ENCODE data around the gene DEPDC5. TPM values are rescaled to one million over a fixed set of nuclear protein-coding genes. Genes with fewer than 3 reads are reported as not detected.

Gene DEPDC5
- total RNA-seq, 2 donors from 2014 or later, result 10.9 to 37.5 TPM

DNA sequence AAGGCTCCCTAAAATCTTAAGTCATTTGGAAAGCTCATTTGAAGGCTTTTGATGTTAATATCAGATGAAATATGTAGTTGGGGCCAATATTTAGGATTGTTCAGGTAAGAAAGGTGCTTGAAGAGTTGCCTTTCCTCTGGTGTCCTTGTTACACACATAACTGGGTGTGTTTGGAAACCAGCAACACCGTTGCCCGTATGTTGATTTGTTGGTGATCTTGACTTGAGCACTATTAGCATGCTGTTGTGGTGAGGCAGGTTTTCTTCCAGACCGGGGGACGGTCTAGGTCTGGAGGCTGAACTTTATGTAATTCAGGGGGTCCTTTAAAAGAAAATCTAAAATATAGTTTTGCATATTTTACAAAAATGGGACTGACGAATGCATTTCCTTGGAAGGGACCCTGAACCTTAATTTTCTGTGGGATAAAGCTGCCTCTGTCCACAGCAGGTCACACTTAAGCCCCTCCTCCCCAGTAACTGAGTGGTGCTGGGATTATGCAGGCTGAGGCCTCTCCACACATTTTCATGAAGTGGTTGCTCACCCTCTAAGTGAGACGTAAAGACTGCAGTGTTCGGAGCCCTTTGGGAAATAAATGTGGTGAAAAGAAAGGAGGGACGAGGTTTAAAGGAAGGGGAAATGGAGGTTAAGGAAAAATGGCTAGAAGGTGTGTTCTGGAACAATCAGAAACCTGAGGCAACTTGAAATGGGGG is 192.3 kb downstream of the DEPDC5 start:
- H3K4me1 ChIP-seq (replicated peaks), result no peaks in the 10 kb centered on the region

DNA sequence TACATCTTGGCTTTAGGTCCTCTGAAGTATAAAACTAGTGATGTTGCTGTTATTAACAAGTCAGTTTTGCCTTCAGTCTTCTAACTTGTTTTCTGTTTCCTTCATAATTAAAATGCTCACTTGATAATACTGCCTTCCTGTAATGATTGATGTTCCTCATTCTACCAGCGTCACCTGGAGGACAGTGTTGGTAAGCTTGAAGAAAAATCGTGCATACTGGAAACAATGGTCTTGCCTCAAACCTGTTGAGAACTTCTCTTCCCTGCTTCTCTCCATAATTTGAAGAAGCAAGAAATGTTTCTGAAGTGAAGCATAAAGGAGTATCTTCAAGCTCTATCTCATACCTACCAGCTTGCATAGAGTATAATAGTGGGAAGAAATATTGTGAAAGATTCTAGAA is 193.5 kb downstream of the DEPDC5 start:
- intact Hi-C loops (cut with DNase I), result loop anchor here (10.0 kb wide), 1 partner anchor 282 kb away; the partner anchor contains the start of gene PISD
- TF ChIP-seq POLR2A (IDR thresholded peaks at IDR 0.05) (no peak), POLR2AphosphoS5 (IDR thresholded peaks at IDR 0.05) (no peak)
- TF ChIP-seq, protein P1, sequence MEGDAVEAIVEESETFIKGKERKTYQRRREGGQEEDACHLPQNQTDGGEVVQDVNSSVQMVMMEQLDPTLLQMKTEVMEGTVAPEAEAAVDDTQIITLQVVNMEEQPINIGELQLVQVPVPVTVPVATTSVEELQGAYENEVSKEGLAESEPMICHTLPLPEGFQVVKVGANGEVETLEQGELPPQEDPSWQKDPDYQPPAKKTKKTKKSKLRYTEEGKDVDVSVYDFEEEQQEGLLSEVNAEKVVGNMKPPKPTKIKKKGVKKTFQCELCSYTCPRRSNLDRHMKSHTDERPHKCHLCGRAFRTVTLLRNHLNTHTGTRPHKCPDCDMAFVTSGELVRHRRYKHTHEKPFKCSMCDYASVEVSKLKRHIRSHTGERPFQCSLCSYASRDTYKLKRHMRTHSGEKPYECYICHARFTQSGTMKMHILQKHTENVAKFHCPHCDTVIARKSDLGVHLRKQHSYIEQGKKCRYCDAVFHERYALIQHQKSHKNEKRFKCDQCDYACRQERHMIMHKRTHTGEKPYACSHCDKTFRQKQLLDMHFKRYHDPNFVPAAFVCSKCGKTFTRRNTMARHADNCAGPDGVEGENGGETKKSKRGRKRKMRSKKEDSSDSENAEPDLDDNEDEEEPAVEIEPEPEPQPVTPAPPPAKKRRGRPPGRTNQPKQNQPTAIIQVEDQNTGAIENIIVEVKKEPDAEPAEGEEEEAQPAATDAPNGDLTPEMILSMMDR (IDR thresholded peaks at IDR 0.05), result peak in 3 of 4 experiments; percentile 38 to 64 (median 61)

More for the DNA sequence above, 192.3 kb downstream of the DEPDC5 start:
- WGBS, result 45% methylated on average over 8 of the region's 8 CpGs
- H3K27me3 ChIP-seq (replicated peaks; ENCODE audit: insufficient read depth), result no peaks in the 10 kb centered on the region
- intact Hi-C loops (cut with DNase I), result loop anchor here (2.0 to 10.0 kb wide), 2 partner anchors 197 to 281 kb away; partner anchors contain the start of gene PISD
- H3K9me3 ChIP-seq, result no peaks in the 10 kb centered on the region
- no peaks in the 10 kb centered on the region for H3K36me3 ChIP-seq
- DNase-seq (ENCODE audit: low spot score), result no peak
- TF ChIP-seq POLR2AphosphoS5 (IDR thresholded peaks at IDR 0.05), result no peak
- H3K27ac ChIP-seq, result peak overlapping the region; percentile 94 to 96
- peak overlapping the region; percentile 92 to 95 for H3K4me3 ChIP-seq

DNA sequence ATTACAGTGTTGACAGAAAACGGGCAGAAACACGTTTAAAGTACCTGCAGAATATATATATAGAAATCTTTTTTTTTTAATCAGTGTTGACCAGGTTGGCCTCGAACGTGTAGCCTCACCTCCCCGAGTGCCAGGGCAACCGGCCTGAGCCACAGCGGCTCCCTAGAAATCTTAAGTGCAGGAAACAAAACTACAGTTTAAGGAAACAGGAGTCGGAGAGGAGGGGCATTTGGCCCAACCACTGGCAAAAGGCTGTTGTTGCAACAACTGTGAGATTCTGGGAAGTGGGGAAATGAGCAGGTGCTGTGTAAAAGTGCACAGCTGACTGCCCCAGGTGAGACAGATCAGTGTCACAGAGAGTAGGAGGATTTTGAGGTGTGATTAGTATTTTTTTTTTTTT is 194.2 kb downstream of the DEPDC5 start:
- TF ChIP-seq, protein P1 (IDR thresholded peaks at IDR 0.05), result no peak
- no peak for TF ChIP-seq POLR2A (IDR thresholded peaks at IDR 0.05)
- TF ChIP-seq POLR2AphosphoS5 (IDR thresholded peaks at IDR 0.05), result no peak
- intact Hi-C loops (cut with DNase I), result loop anchor here (10.0 kb wide), 1 partner anchor 283 kb away; the partner anchor contains the start of gene PISD
- Histone ChIP-seq H3K4me1 (replicated peaks) (no peaks in the 10 kb centered on the region), H3K27me3 (replicated peaks; ENCODE audit: insufficient read depth) (no peaks in the 10 kb centered on the region), H3K9me3 (no peaks in the 10 kb centered on the region), H3K4me3 (no peak overlapping the region), H3K36me3 (no peaks in the 10 kb centered on the region), H3K27ac (no peak overlapping the region)
- WGBS, result 49% methylated on average over 8 of the region's 8 CpGs
- no peak for DNase-seq (ENCODE audit: low spot score)

More for the DNA sequence above, 193.5 kb downstream of the DEPDC5 start:
- WGBS, result 20% methylated on average over 2 of the region's 2 CpGs
- H3K36me3 ChIP-seq, result no peaks in the 10 kb centered on the region
- H3K4me3 ChIP-seq, result no peak overlapping the region
- DNase-seq (ENCODE audit: low spot score), result no peak
- no peak overlapping the region for H3K27ac ChIP-seq
- H3K4me1 ChIP-seq (replicated peaks), result no peaks in the 10 kb centered on the region
- H3K27me3 ChIP-seq (replicated peaks; ENCODE audit: insufficient read depth), result no peaks in the 10 kb centered on the region
- no peaks in the 10 kb centered on the region for H3K9me3 ChIP-seq

DNA sequence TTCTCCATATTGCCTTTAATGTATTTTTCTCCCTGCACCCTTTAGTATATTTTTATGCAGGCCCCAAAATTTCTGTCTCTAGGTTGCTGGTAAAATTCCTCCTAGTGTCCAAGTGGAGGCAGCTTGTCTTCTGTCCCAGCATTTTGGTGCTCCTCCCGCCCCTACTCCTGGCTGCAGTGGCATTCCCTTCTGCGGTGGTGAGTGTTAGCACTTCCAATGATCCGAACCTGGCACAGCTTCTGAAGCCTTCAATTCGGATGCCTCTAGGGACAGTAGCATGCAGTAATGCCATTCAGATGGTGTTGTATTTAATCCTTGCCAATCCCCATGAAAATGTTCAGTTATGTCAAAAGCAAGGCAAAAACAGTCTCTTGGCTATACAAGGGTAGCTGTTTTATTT is 196.4 kb downstream of the DEPDC5 start:
- TF ChIP-seq POLR2AphosphoS5 (IDR thresholded peaks at IDR 0.05), result no peak
- TF ChIP-seq, protein P1 (IDR thresholded peaks at IDR 0.05), result no peak
- no peak for TF ChIP-seq POLR2A (IDR thresholded peaks at IDR 0.05)
- H3K27me3 ChIP-seq (replicated peaks; ENCODE audit: insufficient read depth), result no peaks in the 10 kb centered on the region
- WGBS, result 38% methylated on average over 4 of the region's 4 CpGs
- no peak overlapping the region for H3K27ac ChIP-seq
- no peaks in the 10 kb centered on the region for H3K9me3 ChIP-seq
- H3K4me1 ChIP-seq (replicated peaks), result no peaks in the 10 kb centered on the region
- DNase-seq (ENCODE audit: low spot score), result no peak
- no peaks in the 10 kb centered on the region for H3K36me3 ChIP-seq
- intact Hi-C loops (cut with DNase I), result no loop called here
- no peak overlapping the region for H3K4me3 ChIP-seq

DNA sequence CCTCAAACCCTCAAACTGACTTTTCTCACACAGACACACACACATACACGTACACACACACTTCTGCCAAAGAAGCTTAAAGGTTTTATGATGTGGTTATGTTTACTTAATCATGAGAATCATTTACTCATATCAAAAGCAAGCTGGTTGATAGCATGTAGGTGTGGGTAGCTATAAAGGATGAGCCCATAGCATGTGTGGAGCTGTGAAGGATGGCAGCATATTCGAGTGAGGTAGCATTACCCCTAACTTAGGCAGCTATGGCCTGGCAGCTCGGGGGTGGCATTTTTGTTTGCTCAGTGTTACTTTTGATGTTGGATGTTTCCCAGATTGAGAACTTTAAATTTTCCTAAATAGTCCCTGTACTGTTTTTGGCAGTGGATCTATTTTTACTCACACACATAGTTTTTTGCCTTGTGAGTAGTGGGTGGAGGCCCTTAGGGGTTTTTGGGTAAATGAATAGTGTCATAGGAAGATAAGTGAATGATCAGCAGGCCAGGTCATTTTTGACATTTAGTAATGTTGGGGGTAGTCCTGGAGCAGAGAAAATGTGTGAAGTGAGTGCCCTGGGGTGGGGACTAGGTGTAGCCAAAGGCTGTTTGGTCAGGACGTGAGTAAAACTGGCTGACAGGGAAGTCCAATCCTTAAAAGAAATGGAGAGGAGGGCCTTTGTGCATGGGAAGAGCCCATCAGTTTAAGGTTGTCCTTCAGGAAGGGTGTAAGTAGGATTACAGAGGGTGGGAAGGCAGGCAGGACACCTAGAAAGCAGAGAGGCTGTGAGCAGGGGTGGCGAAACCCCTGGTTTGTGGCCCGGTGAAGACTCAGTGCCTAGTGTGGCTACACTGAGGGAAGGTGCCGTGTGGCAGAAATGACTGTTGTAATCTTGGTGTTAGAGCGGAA is 197.6 kb downstream of the DEPDC5 start:
- Histone ChIP-seq H3K36me3 (no peaks in the 10 kb centered on the region), H3K27me3 (replicated peaks; ENCODE audit: insufficient read depth) (no peaks in the 10 kb centered on the region), H3K27ac (no peak overlapping the region), H3K4me3 (no peak overlapping the region), H3K4me1 (replicated peaks) (no peaks in the 10 kb centered on the region), H3K9me3 (no peaks in the 10 kb centered on the region)
- TF ChIP-seq, protein P1 (IDR thresholded peaks at IDR 0.05), result no peak
- no peak for TF ChIP-seq POLR2A (IDR thresholded peaks at IDR 0.05)
- no peak for TF ChIP-seq POLR2AphosphoS5 (IDR thresholded peaks at IDR 0.05)
- DNase-seq (ENCODE audit: low spot score), result no peak
- intact Hi-C loops (cut with DNase I), result no loop called here
- 67% methylated on average over 8 of the region's 8 CpGs for WGBS
